Measurements from ENCODE around the gene FAM221A. TPM values are rescaled to one million over a fixed set of nuclear protein-coding genes. Genes with fewer than 3 reads are reported as not detected.

The FAM221A gene
- total RNA-seq, 2 experiments from 2014 or later: 1.8 to 2.8 TPM

GRCh38 chr7:23712368-23713284 lies 32.6 kb downstream of the FAM221A start:
- Histone ChIP-seq H3K4me1 (ENCODE audit: insufficient read depth, low read length) (no peaks in the 10 kb centered on the region), H3K4me3 (ENCODE audit: low read length) (no peak overlapping the region), H3K36me3 (ENCODE audit: insufficient read depth, low read length) (no peaks in the 10 kb centered on the region), H3K27me3 (ENCODE audit: control insufficient read depth in 1 of 2, insufficient read depth in 2 of 2, low read length in 2 of 2) (no peaks in the 10 kb centered on the region), H3K9me3 (ENCODE audit: control insufficient read depth in 1 of 2, insufficient read depth in 1 of 2, low read length in 2 of 2) (peaks cover 0 to 7% of the 10 kb centered on the region in 2 experiments), H3K27ac (ENCODE audit: low read depth in 1 of 2, low read length in 2 of 2) (no peak overlapping the region)
- H3K4me3 Mint-ChIP-seq: no peak overlapping the region
- POLR2A ChIA-PET: interaction anchor here (1.0 kb wide), 1 partner anchor 142 kb away, joined by 3 read pairs; no protein-coding TSS in a partner anchor
- TF ChIP-seq CTCF (IDR thresholded peaks at IDR 0.05): peak; percentile 93
- CTCF ChIA-PET: interaction anchor here (0.8 to 1.9 kb wide), 7 partner anchors 16 to 440 kb away, joined by 3 to 7 read pairs (median 5); no protein-coding TSS in a partner anchor
- H3K27ac Mint-ChIP-seq: no peak overlapping the region
- H3K4me1 Mint-ChIP-seq (ENCODE audit: low read depth): no peaks in the 10 kb centered on the region
- DNase-seq (peak in 3 of 14 experiments; percentile 58 to 69 (median 67)), ATAC-seq (ENCODE audit: poor library complexity) (no peak)
- H3K27me3 Mint-ChIP-seq: no peaks in the 10 kb centered on the region
- no peaks in the 10 kb centered on the region for H3K36me3 Mint-ChIP-seq (ENCODE audit: low read depth)
- H3K9me3 Mint-ChIP-seq: no peaks in the 10 kb centered on the region
- intact Hi-C loops (cut with DNase I, micrococcal nuclease): loop anchor here (1.0 to 10.0 kb wide), 5 partner anchors 142 to 439 kb away; no protein-coding TSS in a partner anchor

DNA sequence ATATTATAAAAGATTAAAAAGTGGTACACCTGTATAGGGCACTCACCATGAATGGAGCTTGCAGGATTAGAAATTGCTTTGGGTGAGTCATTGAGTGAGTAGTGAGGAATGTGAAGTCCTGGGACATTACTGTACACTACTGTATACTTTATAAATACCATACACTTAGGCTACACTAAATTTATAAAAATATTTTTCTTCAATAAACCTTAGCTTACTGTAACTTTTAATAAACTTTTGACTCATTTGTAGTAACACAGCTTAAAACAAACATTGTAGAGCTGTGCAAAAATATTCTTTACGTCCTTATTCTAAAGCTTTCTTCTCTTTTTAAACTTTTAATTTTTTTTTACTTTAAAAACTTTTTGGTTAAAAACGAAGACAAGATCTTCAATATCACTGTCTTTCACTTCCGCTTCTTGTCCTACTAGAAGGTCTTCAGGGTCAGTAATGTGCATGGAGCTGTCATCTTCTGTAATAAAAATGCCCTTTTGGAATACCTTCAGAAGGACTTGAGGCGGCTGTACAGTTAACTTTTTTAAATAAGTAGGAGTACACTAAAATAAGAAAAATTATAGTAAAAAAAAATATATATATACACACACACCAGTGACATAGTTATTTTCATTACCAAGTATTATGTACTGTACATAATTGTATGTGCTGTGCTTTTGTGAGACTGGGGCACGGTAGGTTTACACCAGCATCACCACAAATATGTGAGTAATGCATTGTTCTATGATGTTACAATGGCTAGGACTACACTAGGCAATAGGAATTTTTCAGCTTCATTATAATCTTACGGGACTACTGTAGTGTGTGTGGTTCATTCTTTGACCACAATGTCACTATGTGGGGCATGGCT lies 33.5 kb downstream of the FAM221A start:
- intact Hi-C loops (cut with DNase I, micrococcal nuclease): loop anchor here (5.0 to 10.0 kb wide), 2 partner anchors 286 to 359 kb away; no protein-coding TSS in a partner anchor
- Mint-ChIP-seq H3K4me3 (no peak overlapping the region), H3K27me3 (no peaks in the 10 kb centered on the region), H3K9me3 (no peaks in the 10 kb centered on the region), H3K36me3 (ENCODE audit: low read depth) (no peaks in the 10 kb centered on the region), H3K4me1 (ENCODE audit: low read depth) (no peaks in the 10 kb centered on the region), H3K27ac (no peak overlapping the region)
- no peak for TF ChIP-seq CTCF (IDR thresholded peaks at IDR 0.05)
- no peaks in the 10 kb centered on the region for H3K27me3 ChIP-seq (ENCODE audit: control insufficient read depth in 1 of 2, insufficient read depth in 2 of 2, low read length in 2 of 2)
- H3K4me3 ChIP-seq (ENCODE audit: low read length): no peak overlapping the region
- no peaks in the 10 kb centered on the region for H3K4me1 ChIP-seq (ENCODE audit: insufficient read depth, low read length)
- H3K36me3 ChIP-seq (ENCODE audit: insufficient read depth, low read length): no peaks in the 10 kb centered on the region
- DNase-seq (no peak), ATAC-seq (ENCODE audit: poor library complexity) (no peak)
- ChIA-PET POLR2A (no interaction called here), CTCF (interaction anchor here (0.6 to 1.9 kb wide), 5 partner anchors 17 to 1151 kb away, joined by 3 to 7 read pairs (median 5); no protein-coding TSS in a partner anchor)
- H3K9me3 ChIP-seq (ENCODE audit: control insufficient read depth in 1 of 2, insufficient read depth in 1 of 2, low read length in 2 of 2): peaks cover 0 to 7% of the 10 kb centered on the region in 2 experiments
- H3K27ac ChIP-seq (ENCODE audit: low read depth in 1 of 2, low read length in 2 of 2): no peak overlapping the region

GRCh38 chr7:23714150-23714464 lies 34.1 kb downstream of the FAM221A start:
- no peaks in the 10 kb centered on the region for H3K36me3 ChIP-seq (ENCODE audit: insufficient read depth, low read length)
- no peak overlapping the region for H3K4me3 Mint-ChIP-seq
- ChIA-PET CTCF (interaction anchor here (0.5 to 1.9 kb wide), 3 partner anchors 14 to 167 kb away, joined by 3 to 5 read pairs (median 5); no protein-coding TSS in a partner anchor), POLR2A (no interaction called here)
- H3K27ac ChIP-seq (ENCODE audit: low read depth in 1 of 2, low read length in 2 of 2): no peak overlapping the region
- peaks cover 0 to 7% of the 10 kb centered on the region in 2 experiments for H3K9me3 ChIP-seq (ENCODE audit: control insufficient read depth in 1 of 2, insufficient read depth in 1 of 2, low read length in 2 of 2)
- TF ChIP-seq CTCF (IDR thresholded peaks at IDR 0.05): no peak
- H3K27ac Mint-ChIP-seq: no peak overlapping the region
- H3K36me3 Mint-ChIP-seq (ENCODE audit: low read depth): no peaks in the 10 kb centered on the region
- no peak overlapping the region for H3K4me3 ChIP-seq (ENCODE audit: low read length)
- H3K4me1 ChIP-seq (ENCODE audit: insufficient read depth, low read length): no peaks in the 10 kb centered on the region
- no peaks in the 10 kb centered on the region for H3K4me1 Mint-ChIP-seq (ENCODE audit: low read depth)
- no peaks in the 10 kb centered on the region for H3K27me3 Mint-ChIP-seq
- DNase-seq (no peak), ATAC-seq (ENCODE audit: poor library complexity) (no peak)
- no peaks in the 10 kb centered on the region for H3K27me3 ChIP-seq (ENCODE audit: control insufficient read depth in 1 of 2, insufficient read depth in 2 of 2, low read length in 2 of 2)
- intact Hi-C loops (cut with DNase I, micrococcal nuclease): loop anchor here (5.0 to 10.0 kb wide), 2 partner anchors 287 to 359 kb away; no protein-coding TSS in a partner anchor
- H3K9me3 Mint-ChIP-seq: no peaks in the 10 kb centered on the region

All from CD4-positive, alpha-beta T cell (primary cell).